HG03060 (cell line): ENCODE measurements around the gene ITGA4.

ENCODE experiments used
- ATAC-seq: cut with Tn5 transposase; IDR thresholded peaks from one replicate; pipeline ENCODE4 v1.9.1; 2021; ENCODE audit warnings: low read depth, moderate number of reproducible peaks; ENCODE audit not compliant: unreplicated experiment

Gene ITGA4

DNA sequence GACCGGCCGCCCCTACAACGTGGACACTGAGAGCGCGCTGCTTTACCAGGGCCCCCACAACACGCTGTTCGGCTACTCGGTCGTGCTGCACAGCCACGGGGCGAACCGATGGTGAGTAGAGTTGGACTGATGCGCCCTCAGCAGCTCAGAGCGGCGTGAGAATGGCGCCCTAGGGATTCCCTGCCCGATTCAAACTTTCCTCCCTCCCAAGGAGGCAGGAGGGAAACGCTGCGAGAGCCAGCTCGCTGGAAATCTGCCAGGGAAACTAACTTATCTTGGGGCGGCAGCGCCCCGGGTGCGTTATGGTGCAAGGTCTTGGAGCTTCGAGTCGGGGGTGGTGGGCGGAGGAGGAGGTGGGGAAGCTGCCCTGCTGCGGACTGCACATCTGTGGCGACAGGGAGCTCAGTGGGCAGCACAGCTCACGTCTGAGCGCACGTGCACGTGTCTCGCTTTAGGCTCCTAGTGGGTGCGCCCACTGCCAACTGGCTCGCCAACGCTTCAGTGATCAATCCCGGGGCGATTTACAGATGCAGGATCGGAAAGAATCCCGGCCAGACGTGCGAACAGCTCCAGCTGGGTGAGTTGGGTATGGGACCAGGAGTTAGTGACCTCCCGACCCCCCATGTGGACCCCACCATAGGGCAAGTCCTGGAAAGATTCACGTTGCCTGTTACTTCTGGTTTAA lies 697 bp downstream of the ITGA4 start:
- no peak for ATAC-seq

DNA sequence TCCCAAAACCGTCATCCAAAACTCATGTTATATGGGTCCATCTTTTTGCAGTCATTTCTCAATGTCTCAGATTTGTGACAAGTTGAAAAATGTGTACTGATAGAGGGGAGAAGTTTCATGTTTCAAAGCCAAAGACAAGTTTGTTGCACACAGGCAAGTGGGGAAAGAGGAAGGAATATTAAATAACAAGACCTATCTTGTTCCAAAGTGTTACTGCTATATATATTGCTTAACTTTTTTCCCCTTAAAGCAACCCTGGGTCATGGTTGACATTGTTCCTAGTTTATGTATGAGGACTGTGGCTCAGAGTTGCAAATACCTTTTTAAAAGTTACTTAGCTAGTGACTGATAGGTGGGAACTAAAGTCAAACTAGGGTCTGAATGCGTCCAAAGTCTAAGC lies 1.7 kb downstream of the ITGA4 start:
- ATAC-seq = no peak

DNA sequence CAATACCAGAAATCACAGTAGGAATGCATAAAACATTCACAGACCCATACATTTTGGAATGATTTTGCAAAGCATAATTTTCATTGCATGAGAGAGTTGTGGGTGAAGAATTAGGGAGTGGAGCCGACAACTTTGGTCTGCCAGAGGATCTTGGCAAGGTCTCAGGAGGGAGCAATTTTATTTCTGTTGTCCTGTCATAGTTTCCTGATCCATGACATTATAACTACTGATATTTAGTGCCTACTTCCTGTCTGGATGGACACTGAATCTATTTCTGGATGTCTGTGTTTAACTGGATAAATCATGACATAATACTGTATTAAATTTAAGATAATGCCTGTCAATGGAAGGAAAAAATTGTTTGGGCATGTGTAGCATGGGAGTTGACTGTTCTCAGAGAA lies 2.4 kb downstream of the ITGA4 start:
- ATAC-seq = no peak

DNA sequence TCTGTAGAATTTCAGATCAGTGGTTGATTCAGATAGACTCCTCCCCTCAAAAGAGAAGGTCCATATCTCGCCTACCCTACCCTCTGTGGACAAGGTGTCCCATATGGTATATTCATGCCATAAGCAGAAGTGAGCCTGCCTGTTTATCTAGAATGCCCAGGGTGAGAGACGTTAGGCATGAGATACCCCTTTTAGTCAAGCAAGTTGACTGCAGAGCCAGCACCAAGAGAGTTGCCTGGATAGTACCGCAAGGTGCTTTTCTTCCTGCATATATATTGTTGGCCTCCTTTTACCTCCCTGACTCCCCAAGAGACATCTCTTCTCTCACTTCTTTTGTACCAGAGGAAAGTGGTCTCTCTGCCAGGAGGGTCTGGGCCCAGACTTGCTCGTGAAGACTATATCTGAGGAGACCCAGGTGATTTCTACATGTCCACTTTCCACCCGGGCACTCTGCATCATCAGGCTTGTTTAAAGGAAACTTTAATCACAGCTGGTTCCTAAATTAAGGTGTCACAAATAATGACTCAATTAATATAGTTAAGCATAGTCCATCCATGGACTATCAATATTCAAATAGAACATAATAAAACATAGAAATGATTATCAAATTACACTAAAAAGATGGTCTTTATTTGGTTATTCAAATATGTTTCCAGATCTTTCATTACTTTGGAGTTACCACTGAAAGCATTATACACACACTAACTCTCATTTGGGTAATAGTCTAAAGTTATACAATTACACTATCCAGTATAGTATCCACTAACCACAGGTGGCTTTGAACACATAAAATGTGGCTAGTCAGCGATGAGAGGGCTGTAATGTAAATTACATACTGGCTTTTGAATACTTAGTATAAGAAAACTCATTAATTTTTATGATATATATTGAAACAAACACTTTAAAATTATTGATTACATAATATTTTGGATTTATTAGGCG lies 4.1 kb downstream of the ITGA4 start:
- ATAC-seq = no peak

DNA sequence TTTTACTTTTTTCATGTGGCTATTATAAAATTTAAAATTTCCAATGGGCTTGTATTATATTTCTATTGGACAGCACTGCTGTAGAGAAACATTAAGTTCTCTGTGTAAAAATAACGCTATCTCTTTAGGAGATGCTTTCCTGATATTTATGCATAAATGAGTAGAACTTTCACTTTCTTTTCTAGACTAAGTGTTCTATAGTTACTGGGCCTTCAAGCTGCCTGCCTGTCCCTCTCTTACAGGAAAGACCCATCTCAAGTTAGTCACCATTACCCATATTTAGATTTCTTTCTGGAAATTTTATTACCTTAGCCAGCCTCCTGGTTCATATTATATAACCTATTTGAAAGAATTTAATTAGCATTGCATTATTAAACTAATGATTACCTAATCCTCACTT lies 4.8 kb downstream of the ITGA4 start:
- peak; percentile 29 for ATAC-seq

DNA sequence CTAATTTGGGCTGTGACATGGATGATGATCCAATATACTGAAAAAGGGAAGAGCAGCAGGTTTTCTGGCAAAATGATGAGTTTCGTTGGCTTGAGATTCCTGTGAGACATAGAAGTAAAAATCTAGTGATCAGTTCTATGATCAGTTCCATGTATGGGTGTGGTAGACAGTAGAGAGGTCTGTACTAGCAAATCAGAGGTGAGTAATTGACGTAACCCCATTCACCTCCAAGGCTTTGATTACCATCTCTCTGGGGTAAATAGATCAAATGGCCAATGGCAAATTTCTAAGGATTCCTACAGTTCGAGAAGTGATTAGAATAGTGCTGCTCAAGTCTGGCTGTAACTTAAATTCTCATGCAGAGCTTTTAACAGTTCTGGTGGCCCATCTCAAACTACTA lies 6.4 kb downstream of the ITGA4 start:
- ATAC-seq = no peak

DNA sequence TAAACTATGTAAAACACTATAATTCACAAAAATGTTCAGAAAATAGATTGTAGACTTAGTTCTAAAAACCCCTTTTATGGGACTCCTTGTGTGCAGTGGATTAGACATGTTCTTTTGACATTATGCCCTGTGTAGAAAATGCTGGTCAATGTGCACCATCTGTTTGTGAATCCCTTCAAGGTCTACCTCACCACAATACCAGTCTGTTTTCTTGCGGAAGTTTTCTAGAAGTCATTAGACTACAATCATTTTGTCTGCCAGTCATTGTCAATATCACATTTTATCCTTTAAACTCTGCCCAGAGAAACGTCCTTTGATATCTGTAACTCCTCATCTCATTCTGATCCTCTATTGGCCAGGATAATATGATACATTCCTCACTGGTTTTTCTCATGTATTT lies 7.8 kb downstream of the ITGA4 start:
- ATAC-seq = no peak

DNA sequence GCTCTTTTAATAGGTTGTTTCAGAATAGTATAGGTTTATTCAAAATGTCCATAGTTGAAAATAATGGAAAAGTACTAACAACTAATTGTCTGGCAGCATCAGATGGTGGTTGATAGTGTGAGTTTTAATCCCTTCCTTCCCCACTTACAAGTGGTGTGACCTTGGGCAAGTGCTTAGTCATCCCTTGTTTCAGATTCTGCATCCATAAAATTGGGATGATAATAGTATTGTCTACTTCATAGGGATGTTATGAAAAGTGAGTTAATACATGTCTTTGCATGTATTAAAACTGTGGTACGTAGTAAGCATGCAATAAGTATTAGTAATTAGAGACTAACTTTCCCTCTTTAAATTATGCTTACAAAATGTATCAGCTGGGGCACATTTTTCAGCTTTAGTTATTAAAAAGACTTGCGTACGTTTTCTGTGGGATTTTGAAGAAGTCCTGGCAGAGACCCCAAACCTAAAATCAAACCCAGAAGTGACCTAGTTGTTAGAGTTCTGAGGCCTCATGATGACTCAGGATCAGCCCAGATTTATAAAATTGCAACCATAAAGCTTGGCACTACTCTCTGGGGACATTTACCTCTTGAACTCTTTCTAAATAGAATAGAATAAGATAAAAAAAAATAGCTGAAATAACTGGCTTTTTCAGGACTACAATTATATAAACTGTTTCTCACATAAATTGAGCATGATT lies 8.6 kb downstream of the ITGA4 start:
- no peak for ATAC-seq

DNA sequence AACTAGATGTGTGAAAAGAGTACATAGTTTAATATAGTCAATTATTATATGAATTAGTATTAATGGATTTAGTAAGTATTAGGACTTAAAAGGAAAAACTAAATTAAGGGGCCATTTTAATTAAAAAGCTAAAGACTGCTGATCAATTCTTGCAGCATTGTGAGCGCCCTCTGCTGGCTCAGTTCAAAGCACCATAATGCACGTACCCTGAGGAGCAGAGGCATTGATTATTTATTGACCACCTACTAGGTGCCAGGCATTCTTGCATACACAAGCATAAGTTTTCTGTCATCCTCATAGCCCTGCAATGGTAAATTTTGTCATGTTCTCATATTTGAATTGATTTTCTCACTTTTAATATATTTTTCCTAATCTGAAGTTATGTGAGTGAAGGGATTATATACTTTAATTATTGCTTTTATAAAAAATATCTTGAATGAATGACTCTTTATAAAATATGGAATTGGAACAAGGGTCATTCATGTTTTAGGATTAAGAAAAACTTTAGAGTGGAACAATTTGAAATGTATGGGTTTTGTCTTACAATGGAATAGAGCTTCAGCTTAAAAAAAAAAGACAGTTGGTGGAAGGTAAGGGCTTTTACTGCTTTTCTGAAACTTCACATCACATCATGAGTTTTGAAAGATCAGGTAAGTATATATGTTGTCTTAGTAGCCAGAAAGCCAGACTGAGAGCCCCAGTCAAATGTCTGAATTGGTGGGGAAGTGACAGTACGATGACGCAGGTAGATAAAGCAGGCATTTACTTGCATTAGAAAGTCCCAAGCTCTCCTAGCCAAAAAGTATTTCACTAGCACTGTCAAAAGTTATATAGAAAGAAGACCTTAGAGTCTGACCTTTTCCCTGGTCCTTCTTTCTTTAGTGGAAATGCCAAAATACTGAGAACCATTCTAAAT lies 9.7 kb downstream of the ITGA4 start:
- ATAC-seq = no peak

DNA sequence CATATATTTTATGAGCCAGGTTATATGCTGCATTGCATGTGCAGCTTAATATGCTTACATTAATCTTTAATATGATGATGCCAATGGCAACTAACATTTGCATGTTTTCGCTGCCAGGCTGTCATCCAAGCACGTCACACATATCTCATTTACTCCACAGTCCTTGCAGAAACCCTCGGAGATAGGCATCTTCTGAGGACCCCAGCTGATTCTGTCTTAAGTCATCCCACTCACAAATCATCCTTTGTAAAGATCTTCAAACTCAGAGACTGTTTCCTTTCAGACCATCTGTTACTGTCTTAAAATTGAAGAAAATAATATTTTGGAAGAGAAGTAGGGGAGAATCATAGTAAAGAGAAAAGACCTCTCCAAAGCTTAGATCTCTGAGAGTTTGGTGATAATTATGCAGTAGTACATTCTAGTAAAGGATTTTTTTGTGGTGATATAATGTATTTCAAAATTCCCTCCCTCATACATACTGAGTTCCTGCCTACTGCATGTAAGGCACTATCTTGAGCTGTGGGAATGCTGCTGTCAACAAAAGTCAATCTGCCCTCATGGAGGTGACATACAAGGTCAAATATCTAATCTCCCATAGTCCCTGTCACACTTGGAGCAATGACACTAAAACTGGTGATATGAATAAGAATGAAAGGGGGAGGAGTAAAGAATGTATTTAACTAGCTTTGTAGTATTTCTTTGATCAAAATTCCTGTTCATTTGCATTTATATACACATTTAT lies 11.0 kb downstream of the ITGA4 start:
- ATAC-seq = no peak

DNA sequence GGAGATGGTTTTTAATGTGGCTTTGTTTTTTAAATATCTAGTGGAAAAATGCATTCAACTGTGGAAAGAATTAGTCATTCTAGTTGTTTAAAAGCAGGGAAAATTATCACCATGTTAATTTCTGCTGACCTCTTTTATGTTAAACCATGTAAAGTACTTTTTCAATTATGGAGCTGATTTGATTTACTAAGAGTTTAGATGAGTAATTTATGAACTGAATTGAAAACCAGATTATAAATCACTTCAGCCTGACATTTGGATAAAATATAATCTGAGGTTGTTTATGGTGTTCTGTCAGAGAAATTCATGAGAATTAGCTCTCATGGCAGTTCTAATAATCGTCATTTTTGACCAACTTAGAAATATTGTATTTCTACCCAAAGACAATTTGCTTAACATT lies 11.6 kb downstream of the ITGA4 start:
- ATAC-seq = no peak

DNA sequence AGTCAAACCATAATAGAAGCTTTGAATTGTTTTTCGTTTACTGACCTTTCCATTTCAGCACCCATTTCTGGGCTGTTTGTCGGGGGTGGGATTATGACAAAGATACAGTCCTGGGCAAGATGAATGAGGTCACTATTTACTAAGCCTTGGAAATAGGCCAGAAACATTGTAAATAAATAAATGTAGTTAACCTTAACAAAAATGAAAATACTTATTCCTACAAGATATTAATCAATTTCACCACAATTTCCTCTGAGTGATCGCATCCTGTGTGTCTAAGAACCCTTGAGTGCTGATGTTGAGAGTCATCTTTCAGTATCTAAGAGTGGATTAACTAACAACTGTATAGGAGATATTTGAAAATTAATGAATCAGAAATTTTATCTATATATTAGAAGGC lies 14.0 kb downstream of the ITGA4 start:
- ATAC-seq = no peak

DNA sequence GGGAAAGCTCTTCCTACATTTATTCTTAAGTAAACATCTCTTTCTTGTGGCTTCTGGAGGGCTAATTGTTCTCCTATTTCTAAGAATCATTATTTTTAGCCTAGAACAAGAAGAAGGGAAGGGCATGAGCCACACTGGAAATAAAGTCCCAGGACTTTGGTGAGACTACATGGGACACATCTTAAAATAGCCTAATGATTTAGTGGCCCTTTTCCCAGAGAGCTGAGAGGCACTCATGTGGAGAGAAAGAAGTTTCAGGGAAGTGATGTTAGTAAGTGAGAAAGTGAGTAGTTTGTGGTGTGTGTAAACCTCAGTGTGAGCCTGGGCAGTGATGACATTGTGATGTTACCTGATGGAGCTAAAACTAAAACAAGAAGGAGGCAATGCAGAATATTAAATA lies 14.6 kb downstream of the ITGA4 start:
- no peak for ATAC-seq

DNA sequence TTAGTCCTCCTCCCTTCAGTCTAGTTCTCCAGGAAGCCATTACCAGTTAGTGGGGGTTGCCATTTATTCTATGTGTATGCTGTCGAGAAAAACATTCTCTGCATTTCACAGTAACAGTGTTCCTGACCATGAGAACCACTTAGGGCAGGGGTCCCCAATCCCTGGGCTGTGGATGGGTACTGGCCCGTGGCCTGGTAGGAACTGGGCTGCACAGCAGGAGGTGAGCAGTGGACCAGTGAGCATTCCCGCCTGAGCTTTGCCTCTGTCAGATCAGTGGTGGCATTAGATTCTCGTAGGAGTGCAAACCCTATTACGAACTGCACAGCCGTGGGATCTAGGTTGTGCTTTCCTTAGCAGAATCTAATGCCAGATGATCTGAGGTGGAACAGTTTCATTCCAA lies 15.8 kb downstream of the ITGA4 start:
- ATAC-seq = no peak

DNA sequence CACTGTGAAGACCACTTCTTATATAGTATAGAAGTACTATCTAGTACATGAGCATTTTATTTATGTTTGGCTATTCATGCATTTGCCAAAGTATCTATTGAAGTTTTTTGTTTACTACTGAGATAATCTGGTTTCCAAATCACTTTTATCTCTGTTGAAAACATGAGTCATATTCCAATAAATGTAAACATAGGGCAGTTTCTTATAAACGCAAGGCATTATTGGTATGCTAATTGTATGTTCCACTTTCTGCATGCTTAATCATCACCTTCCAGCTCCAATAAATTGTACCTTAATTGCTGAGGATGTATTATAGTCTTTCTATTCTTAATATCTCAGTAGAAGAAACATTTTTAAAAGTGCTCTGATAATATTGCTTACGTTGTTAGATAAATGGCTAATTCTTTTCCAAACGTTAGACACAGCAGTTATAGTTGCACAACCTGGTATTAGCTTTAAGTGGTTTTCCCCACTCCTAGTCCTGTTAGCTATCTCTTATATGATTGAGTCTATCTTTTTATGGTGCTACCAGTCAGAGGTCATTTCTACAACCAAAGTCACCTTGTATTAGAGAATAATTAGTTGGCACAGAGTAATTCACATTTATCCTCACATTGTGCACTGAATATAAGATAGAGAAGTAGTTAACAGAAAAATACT lies 17.2 kb downstream of the ITGA4 start:
- no peak for ATAC-seq

DNA sequence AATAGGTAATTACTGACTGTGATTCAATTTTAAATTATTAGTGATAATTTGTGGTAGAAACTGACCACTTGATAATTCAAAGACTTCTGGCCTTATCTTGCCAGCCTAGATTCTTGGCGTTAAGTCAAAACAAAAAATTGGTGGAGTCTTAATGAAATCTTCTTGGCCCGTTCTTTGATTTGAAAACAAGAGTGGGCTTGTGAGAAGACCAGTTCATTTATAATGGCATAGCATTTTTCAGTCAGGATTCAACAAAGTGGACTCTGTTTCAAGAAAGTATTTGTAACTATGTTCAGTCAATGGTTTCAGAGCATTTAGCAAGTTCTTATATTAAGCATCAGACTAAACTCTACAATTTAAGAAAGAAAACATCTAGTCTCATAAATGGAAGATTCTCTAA lies 26.0 kb downstream of the ITGA4 start:
- no peak for ATAC-seq

DNA sequence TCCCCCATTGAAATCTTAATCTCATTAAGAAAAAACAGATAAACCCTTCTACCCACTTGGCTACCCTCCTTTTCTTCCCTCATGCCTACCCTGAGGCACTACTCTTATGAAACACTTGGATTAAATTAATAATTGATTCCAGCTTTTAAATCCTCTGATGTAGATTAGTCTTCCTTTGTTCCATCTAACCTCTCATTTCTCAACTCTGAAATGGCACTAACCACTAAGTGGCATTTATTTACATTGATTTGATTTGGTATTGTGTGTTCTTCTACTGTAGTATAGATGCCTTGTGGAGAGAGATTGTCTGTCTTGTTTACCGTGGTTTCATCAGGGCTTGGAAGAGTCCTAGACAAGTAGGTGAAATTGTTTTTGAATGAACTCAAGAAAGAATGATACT lies 26.7 kb downstream of the ITGA4 start:
- no peak for ATAC-seq

DNA sequence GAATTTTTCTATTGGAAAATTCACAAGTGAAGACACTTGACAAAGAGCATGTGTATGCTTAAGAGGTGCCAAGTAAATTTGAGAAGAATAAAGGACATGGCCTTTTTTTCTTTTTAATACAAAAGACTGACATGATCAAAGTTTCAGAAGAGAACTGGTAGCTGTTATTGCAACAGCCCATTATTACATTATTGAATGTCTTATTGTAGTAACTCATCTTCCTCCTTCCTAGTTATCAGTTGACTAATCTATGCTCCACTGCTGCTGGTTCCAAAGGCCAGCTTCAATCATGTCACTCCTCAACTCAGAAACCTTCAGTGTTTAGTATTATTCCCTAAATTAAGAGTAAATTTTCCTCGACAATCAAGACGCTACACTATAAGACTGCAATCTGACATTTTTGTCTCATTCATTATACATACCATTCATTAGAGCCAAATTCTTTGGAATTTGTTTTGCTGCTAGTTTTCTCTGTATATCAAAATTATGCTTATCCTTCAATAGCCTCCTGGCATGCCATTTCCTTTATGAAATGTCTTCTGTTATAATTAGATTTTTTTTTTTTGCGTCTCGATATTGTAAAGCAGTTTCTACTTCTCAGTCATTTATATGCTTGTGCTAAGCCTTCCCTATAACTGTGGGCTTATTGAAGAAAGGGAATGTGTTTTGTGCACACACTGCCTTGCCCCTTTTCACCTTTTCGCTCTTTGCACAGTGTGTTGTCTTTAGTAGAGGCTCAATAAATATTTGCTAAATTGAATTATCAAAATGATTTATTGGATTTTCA lies 27.9 kb downstream of the ITGA4 start:
- ATAC-seq = no peak

DNA sequence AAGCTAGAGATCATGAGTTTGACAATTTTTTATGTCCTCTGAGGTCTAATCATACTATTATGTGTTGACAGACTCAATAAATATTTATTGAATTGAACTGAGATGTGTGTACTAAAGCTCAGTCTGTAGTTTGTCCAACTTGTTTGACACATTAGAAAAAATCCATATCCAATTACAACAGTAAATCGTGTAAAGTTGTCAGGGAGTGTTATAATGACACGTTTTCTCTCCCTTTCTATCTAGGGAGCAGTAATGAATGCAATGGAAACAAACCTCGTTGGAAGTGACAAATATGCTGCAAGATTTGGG lies 28.4 kb downstream of the ITGA4 start:
- no peak for ATAC-seq
